ENCODE measurements around the gene ADCY3.

ADCY3 gene

GRCh38 chr2:24831221-24832072, 88.6 kb downstream of the ADCY3 start:
- DNase-seq (ENCODE audit: low read depth in 2 of 2) = no peak

DNA sequence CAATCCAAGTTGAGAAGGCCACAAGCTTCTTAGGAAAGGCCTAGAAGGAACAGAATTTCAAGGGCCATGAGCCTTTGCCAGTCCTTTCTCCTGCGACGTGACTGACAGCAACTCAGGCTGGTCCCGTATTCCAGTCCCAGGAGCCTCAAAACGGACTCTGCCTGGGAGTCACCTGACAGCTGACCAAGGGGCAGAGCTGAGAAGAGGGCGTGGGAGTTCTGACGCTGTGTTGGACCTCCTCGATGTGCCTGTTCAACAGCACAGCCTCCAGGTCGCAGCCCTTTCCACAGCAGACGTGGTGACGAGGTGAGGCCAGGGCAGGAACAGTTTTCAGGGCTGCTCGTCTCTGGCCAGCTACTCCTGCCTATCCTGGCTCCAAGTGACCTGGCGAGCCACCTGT, 89.3 kb downstream of the ADCY3 start:
- no peak for DNase-seq (ENCODE audit: low read depth in 2 of 2)

GRCh38 chr2:24830351-24830750, 89.7 kb downstream of the ADCY3 start:
- no peak for DNase-seq (ENCODE audit: low read depth in 2 of 2)

GRCh38 chr2:24828238-24828996, 91.6 kb downstream of the ADCY3 start:
- no peak for DNase-seq (ENCODE audit: low read depth in 2 of 2)

GRCh38 chr2:24827321-24828237, 92.5 kb downstream of the ADCY3 start:
- DNase-seq (ENCODE audit: low read depth in 2 of 2) = peak; percentile 38 to 51

GRCh38 chr2:24826773-24827145, 93.3 kb downstream of the ADCY3 start:
- DNase-seq (ENCODE audit: low read depth in 2 of 2) = no peak

DNA sequence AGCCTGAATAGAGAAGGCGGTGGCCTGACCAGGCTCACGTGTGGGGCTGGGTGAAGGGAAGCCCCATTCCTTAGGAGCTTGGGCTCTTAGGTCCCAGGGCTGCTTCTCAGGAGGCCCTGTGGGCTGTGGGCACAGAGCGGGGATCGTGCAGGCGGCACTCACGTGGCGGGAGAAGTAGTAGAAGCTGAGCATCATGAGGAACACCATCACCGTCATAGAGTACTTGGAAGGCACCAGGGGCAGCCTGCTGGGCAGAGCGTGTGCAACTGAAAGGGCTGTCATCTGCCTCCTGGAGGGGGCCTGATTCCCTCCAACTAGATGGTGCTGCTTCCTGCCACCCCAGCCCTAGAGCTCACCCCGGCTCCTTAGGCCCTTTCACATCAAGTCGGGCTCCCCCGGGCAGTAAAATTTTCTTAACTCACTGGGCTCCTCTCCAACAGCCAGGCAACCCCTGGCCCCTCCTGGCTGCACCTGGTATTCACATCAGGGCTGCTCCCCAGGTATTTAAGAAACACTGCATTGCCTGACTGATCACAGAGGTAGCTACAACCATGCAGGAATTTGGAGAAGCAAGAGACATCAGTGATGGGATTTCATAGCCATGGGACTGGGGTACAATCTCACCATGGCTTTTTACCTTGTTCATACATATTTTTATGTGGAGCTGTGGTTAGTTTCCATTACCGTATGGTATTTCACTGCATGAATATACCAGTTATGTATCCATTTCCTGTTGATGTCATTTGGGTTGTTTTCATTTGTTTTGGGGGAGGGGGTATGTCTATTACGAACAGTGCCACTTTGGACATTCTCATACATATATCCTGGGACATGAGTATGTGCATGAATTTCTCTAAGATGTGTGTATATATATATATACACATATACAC, 93.9 kb downstream of the ADCY3 start:
- no peak for DNase-seq (ENCODE audit: low read depth in 2 of 2)

GRCh38 chr2:24824966-24825882, 94.8 kb downstream of the ADCY3 start:
- no peak for DNase-seq (ENCODE audit: low read depth in 2 of 2)

DNA sequence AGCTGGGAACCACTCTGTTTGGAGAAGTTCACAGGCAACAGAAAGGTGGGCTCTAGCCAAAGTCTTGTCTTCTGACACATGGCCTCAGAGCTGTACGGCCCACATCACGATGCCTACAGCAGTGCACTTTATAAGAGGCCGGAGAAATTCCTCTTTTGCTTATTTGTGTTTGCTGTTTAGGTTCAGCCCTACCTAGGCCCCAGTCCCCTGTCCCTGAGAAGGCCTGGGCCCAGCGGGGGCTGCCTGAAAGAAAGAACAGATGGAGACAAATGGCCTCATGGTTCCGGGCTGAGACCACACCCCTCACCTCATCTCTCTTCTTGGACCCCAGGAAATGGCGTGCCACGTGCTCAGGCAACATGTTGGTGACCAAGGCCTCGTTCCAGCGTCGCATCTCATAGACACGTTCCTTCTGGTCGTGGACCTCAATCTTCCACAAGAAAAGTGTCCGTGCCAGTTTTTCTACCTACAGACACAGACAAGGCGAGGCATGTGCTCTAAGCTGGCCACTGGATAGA, 95.9 kb downstream of the ADCY3 start:
- no peak for DNase-seq (ENCODE audit: low read depth in 2 of 2)

GRCh38 chr2:24822049-24822706, 97.9 kb downstream of the ADCY3 start:
- DNase-seq (ENCODE audit: low read depth in 2 of 2) = no peak

- no peak for DNase-seq (ENCODE audit: low read depth in 2 of 2)
Observed at GRCh38 chr2:24821433-24821891, 98.6 kb downstream of the ADCY3 start.

DNA sequence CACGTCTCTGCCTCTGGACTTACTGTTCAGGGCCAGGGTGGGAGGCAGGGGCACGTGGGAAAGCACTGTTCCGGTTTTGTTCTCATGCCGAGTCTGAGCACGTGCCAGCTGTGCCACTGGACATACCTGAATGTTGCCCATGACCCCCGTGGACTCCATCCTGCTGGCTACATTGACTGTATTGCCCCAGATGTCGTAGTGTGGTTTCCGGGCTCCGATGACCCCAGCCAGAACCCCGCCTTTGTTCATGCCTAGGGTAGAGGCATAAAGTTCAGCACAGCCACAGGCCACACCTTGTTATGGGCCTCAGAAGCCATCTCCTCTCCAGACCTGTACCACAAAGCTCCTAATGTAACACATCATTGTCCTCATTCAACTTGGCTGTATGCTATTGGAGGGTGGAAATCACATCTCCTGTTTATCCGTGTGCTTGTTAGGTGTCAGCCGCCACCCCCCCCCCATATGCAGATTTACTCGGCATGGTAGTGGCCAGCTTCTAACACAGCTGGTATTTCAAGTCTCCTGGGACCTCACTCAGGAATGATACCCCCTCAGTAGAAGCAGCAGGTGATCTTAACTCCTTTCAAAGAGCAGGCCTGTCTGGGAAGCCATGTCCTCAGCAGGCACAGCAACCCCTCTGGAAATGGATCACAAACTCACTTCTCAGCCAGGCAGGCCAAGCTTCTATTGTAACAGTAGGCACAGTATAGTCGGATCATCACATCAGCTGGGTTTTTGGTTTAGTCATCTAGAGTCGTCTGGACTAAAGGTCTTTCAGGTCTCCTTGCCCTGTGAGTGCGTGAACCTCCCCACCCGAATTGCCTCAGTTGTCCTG, 99.2 kb downstream of the ADCY3 start:
- no peak for DNase-seq (ENCODE audit: low read depth in 2 of 2)

DNA sequence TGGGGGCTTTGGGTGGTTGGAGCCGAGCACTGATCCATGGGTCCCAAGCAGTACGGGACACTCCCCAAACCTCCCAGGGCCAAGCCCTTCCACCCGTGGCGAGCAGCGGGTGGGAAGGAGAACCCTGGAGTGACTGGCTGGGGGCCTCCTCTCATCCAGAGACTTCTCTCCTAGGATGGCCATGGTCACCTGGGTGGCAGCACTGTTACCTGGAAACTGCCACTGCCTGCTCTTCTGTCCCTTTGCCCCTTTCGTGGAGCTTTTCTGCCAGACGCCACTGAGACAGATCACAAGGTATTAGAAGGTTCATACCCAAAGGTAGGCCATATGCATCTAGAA, 99.9 kb downstream of the ADCY3 start:
- DNase-seq (ENCODE audit: low read depth in 2 of 2) = no peak

DNA sequence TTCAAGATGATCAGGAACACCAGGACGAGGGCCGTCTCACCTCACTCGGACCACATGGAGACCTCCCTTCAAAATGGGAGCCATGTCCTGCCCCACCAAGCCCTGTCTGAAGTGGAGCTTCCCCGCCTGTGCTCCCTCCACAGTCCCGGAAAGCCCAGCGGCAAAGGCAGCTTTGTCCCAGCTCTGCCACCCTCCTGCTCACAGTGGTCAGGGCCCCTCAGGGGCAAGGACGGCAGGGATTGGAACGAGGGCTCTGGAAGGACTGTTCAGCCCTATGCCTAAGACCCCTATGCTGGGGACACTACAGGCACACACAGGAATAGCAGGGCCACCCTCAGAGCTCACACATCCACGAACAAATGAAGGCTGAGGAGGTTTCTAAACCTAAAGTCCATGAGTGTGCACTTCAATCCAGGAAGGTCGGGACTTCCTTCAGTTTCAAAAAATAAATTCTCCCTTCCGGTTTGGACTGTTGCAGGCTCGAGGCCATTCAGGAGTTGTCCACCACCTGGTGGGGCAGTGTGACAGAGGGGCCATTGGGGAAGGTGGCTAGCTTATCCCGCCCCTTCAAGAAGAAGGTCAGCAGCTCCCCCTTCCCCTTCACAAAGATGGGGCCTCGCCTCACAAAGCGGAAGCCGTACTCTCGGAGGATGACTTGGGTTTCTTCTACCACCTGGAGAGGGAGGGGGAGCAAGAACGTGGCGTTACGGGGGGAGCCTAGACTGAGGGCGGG, 100.4 kb downstream of the ADCY3 start:
- DNase-seq (ENCODE audit: low read depth in 2 of 2) = no peak

GRCh38 chr2:24818721-24819167, 101.3 kb downstream of the ADCY3 start:
- DNase-seq (ENCODE audit: low read depth in 2 of 2) = no peak

GRCh38 chr2:24816884-24817283, 103.2 kb downstream of the ADCY3 start:
- DNase-seq (ENCODE audit: low read depth in 2 of 2) = no peak

- no peak for DNase-seq (ENCODE audit: low read depth in 2 of 2)
Observed at GRCh38 chr2:24816404-24816803, 103.6 kb downstream of the ADCY3 start.

GRCh38 chr2:24815171-24815570, 104.9 kb downstream of the ADCY3 start:
- DNase-seq (ENCODE audit: low read depth in 2 of 2) = no peak

Data from stimulated activated CD8-positive, alpha-beta memory T cell treated with anti-CD3 and anti-CD28 coated beads, Interleukin-7, amount 100 ng/mL, for 4 hours (primary cell).